ENCODE data around the gene MINK1.
"Not testable (repeated sequence)": the region's sequence is repeated elsewhere in the genome, so short reads cannot be mapped to it uniquely, and the experiment has no call there.

MINK1 gene

DNA sequence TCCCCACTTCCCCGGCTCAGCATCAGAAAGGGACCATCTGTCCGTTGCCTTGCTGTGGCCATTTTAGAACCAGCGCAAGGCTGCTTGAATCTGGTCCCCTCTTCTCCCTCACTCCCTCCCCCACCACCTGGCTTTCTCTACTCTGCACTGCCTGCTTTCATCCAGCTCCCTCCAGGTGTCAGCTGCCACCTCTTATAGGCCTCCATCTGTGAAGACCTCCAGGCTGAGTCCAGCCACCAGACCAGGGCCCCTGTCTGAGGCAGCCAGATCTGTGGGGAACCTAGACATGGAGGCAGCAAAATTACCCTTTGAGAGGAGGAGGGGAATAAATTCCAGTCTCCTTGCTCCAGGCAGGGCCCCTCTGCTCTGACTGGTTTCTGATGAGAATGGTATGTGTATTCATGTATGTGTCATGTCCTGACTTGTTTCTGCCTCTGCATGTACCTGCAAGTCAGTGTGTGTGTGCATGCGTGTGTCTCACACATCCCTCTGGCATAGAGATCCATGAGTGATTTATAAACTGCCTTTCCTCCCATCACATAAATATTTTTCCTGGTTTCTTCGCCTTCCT is 21.1 kb downstream of the MINK1 start:
- H3K79me1 ChIP-seq (ENCODE audit: low read length), result peaks cover 67% of the 10 kb centered on the region
- no peak overlapping the region for H2AFZ ChIP-seq (ENCODE audit: insufficient read depth, low read length, poor library complexity)
- peak overlapping the region; percentile 94 for H3K14ac ChIP-seq (ENCODE audit: low read length)
- H3K4me1 ChIP-seq (ENCODE audit: control insufficient read depth in 1 of 2, insufficient read depth in 2 of 2, low read length in 2 of 2), result peaks cover 52 to 76% of the 10 kb centered on the region in 2 experiments
- no peak overlapping the region for H3K9ac ChIP-seq (ENCODE audit: low read length)
- H2BK5ac ChIP-seq (ENCODE audit: low read depth, low read length, poor library complexity), result peak overlapping the region; percentile 97
- H3K36me3 ChIP-seq (ENCODE audit: control insufficient read depth in 1 of 2, insufficient read depth in 2 of 2, low read length in 2 of 2), result peaks cover 0 to 2% of the 10 kb centered on the region in 2 experiments
- peak overlapping the region; percentile 37 for H3K18ac ChIP-seq (ENCODE audit: low read length)
- H4K12ac ChIP-seq (ENCODE audit: low read depth, low read length), result no peak overlapping the region
- no peaks in the 10 kb centered on the region for H3K9me3 ChIP-seq (ENCODE audit: insufficient read depth, low read depth, low read length)
- H4K8ac ChIP-seq (ENCODE audit: low read depth, low read length), result peak overlapping the region; percentile 3
- peak; percentile 51 to 53 for DNase-seq
- H2BK120ac ChIP-seq (ENCODE audit: insufficient read depth, low read length, poor library complexity), result peak overlapping the region; percentile 96
- no CpG with 5 or more reads among the region's 5 CpGs for WGBS (ENCODE audit: extremely low coverage, insufficient coverage, insufficient read length)
- no peak overlapping the region for H2AK5ac ChIP-seq (ENCODE audit: low read length)
- H4K91ac ChIP-seq (ENCODE audit: low read depth, low read length), result peak overlapping the region; percentile 95
- no peak overlapping the region for H3K4me3 ChIP-seq (ENCODE audit: low read depth, low read length)
- H3K27me3 ChIP-seq (ENCODE audit: insufficient read depth, low read length), result no peaks in the 10 kb centered on the region
- no peak overlapping the region for H3K23ac ChIP-seq (ENCODE audit: low read length)
- H2BK12ac ChIP-seq (ENCODE audit: low read length), result peak overlapping the region; percentile 98
- H3K4ac ChIP-seq (ENCODE audit: low read depth, low read length), result peak overlapping the region; percentile 78
- H3K79me2 ChIP-seq (ENCODE audit: control insufficient read depth, insufficient read depth, low read length, poor library complexity), result peaks cover 21% of the 10 kb centered on the region
- H3K4me2 ChIP-seq (ENCODE audit: low read length), result peak overlapping the region; percentile 2
- H3K27ac ChIP-seq (ENCODE audit: low read depth, low read length), result peak overlapping the region; percentile 95

DNA sequence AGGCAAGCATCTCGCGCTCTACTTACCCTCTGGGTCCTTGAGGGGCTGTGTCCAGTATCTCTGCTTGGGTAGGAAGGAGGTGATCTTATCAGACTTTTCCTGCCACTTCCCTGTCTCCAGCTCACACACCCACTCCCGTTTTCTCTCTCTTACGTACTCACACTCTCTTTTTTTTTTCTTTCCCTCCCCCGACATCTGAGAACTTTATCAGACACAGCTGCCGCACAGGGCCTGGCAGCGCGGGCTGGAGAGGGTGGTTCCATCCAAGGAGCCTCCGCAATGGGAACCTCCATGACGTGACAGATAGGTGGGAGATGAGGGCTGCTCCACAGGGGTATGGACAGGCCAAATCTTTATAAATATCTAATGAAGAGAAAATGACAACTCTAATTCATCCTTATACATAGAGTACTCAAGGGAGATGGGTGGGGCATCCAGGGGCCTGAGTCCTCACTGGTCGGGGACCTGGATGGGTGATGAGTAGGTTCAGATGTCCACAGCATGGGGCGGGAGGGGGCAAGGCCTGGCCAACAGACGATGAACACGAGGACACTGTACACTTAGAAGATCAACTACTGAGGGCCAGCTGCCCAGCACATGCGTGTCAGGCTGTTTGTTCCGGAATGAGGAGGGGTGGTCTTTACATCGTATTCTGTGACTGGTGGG is 23.3 kb downstream of the MINK1 start:
- Histone ChIP-seq H3K4me2 (ENCODE audit: low read length) (no peak overlapping the region), H3K27me3 (ENCODE audit: insufficient read depth, low read length) (no peaks in the 10 kb centered on the region), H3K23ac (ENCODE audit: low read length) (no peak overlapping the region), H2BK5ac (ENCODE audit: low read depth, low read length, poor library complexity) (peak overlapping the region; percentile 65), H3K4ac (ENCODE audit: low read depth, low read length) (peak overlapping the region; percentile 45), H3K4me1 (ENCODE audit: control insufficient read depth in 1 of 2, insufficient read depth in 2 of 2, low read length in 2 of 2) (peaks cover 55 to 67% of the 10 kb centered on the region in 2 experiments), H3K14ac (ENCODE audit: low read length) (peak overlapping the region; percentile 46), H3K36me3 (ENCODE audit: control insufficient read depth in 1 of 2, insufficient read depth in 2 of 2, low read length in 2 of 2) (peaks cover 6 to 17% of the 10 kb centered on the region in 2 experiments), H3K79me2 (ENCODE audit: control insufficient read depth, insufficient read depth, low read length, poor library complexity) (peaks cover 29% of the 10 kb centered on the region), H2AFZ (ENCODE audit: insufficient read depth, low read length, poor library complexity) (peak overlapping the region; percentile 19), H4K8ac (ENCODE audit: low read depth, low read length) (peak overlapping the region; percentile 52), H2AK5ac (ENCODE audit: low read length) (peak overlapping the region; percentile 92), H3K9me3 (ENCODE audit: insufficient read depth, low read depth, low read length) (no peaks in the 10 kb centered on the region), H4K12ac (ENCODE audit: low read depth, low read length) (no peak overlapping the region), H3K18ac (ENCODE audit: low read length) (peak overlapping the region; percentile 67), H2BK120ac (ENCODE audit: insufficient read depth, low read length, poor library complexity) (peak overlapping the region; percentile 56), H2BK12ac (ENCODE audit: low read length) (peak overlapping the region; percentile 80), H3K27ac (ENCODE audit: low read depth, low read length) (peak overlapping the region; percentile 55), H3K4me3 (ENCODE audit: low read depth, low read length) (no peak overlapping the region), H3K79me1 (ENCODE audit: low read length) (peaks cover 62% of the 10 kb centered on the region), H3K9ac (ENCODE audit: low read length) (no peak overlapping the region), H4K91ac (ENCODE audit: low read depth, low read length) (peak overlapping the region; percentile 37)
- WGBS (ENCODE audit: extremely low coverage, insufficient coverage, insufficient read length), result 96% methylated on average over 3 of the region's 17 CpGs
- DNase-seq, result no peak

DNA sequence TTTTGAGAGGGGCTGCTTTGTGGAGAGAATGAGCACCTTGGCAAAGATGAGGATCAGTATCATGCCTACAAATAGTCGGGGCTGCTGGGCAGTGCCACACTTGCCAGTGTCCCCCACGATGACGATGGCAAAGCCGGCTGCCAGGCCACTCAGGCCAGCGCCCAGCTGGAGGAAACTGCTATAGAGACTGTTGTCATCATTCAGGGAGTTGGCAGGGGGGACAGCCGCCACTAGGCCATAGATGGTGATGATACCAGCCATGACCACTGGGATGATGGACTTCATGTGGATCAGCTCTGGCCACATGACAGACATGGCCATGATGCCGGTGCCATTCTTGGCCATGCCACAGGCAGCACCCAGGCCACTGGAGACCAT is 23.8 kb downstream of the MINK1 start:
- WGBS (ENCODE audit: extremely low coverage, insufficient coverage, insufficient read length), result no CpG with 5 or more reads among the region's 7 CpGs

DNA sequence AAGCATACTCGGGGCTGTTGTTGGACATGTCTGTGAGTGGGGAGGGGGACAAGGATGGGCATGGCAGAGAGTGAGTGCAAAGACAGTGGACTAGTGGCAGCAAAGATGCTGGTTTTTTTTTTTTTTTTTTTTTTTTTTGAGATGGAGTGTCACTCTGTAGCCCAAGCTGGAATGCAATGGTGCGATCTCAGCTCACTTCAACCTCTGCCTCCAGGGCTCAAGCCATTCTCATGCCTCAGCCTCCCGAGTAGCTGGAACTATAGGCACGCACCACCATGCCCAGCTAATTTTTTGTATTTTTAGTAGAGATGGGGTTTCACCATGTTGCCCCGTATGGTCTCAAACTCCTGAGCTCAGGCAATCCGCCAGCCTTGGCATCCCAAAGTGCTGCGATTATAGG is 24.2 kb downstream of the MINK1 start:
- not testable (repeated sequence) for H3K23ac ChIP-seq (ENCODE audit: low read length); H3K4me2 ChIP-seq (ENCODE audit: low read length); H3K9ac ChIP-seq (ENCODE audit: low read length); H3K9me3 ChIP-seq (ENCODE audit: insufficient read depth, low read depth, low read length); H3K27me3 ChIP-seq (ENCODE audit: insufficient read depth, low read length); H4K12ac ChIP-seq (ENCODE audit: low read depth, low read length); H3K4me3 ChIP-seq (ENCODE audit: low read depth, low read length)
- H3K79me2 ChIP-seq (ENCODE audit: control insufficient read depth, insufficient read depth, low read length, poor library complexity), result peaks cover 27% of the 10 kb centered on the region
- no CpG with 5 or more reads among the region's 7 CpGs for WGBS (ENCODE audit: extremely low coverage, insufficient coverage, insufficient read length)
- H4K91ac ChIP-seq (ENCODE audit: low read depth, low read length), result peak overlapping the region; percentile 91
- peak overlapping the region; percentile 60 for H2BK120ac ChIP-seq (ENCODE audit: insufficient read depth, low read length, poor library complexity)
- peak; percentile 66 to 80 for DNase-seq
- peak overlapping the region; percentile 95 for H2BK5ac ChIP-seq (ENCODE audit: low read depth, low read length, poor library complexity)
- H4K8ac ChIP-seq (ENCODE audit: low read depth, low read length), result peak overlapping the region; percentile 11
- peaks cover 6 to 20% of the 10 kb centered on the region in 2 experiments for H3K36me3 ChIP-seq (ENCODE audit: control insufficient read depth in 1 of 2, insufficient read depth in 2 of 2, low read length in 2 of 2)
- H2AFZ ChIP-seq (ENCODE audit: insufficient read depth, low read length, poor library complexity), result peak overlapping the region; percentile 17
- H3K18ac ChIP-seq (ENCODE audit: low read length), result peak overlapping the region; percentile 20
- H3K79me1 ChIP-seq (ENCODE audit: low read length), result peaks cover 59% of the 10 kb centered on the region
- H3K27ac ChIP-seq (ENCODE audit: low read depth, low read length), result peak overlapping the region; percentile 87
- peak overlapping the region; percentile 57 for H3K14ac ChIP-seq (ENCODE audit: low read length)
- peak overlapping the region; percentile 83 for H2BK12ac ChIP-seq (ENCODE audit: low read length)
- peaks cover 50 to 63% of the 10 kb centered on the region in 2 experiments for H3K4me1 ChIP-seq (ENCODE audit: control insufficient read depth in 1 of 2, insufficient read depth in 2 of 2, low read length in 2 of 2)
- peak overlapping the region; percentile 83 for H2AK5ac ChIP-seq (ENCODE audit: low read length)
- peak overlapping the region; percentile 18 for H3K4ac ChIP-seq (ENCODE audit: low read depth, low read length)

More for the DNA sequence above, 23.8 kb downstream of the MINK1 start:
- Histone ChIP-seq H3K4ac (ENCODE audit: low read depth, low read length) (peak overlapping the region; percentile 45), H3K14ac (ENCODE audit: low read length) (peak overlapping the region; percentile 54), H2BK5ac (ENCODE audit: low read depth, low read length, poor library complexity) (peak overlapping the region; percentile 65), H2AK5ac (ENCODE audit: low read length) (peak overlapping the region; percentile 78), H2AFZ (ENCODE audit: insufficient read depth, low read length, poor library complexity) (no peak overlapping the region), H4K91ac (ENCODE audit: low read depth, low read length) (peak overlapping the region; percentile 37), H3K23ac (ENCODE audit: low read length) (no peak overlapping the region), H3K79me1 (ENCODE audit: low read length) (peaks cover 60% of the 10 kb centered on the region), H3K79me2 (ENCODE audit: control insufficient read depth, insufficient read depth, low read length, poor library complexity) (peaks cover 27% of the 10 kb centered on the region), H3K27me3 (ENCODE audit: insufficient read depth, low read length) (no peaks in the 10 kb centered on the region), H3K27ac (ENCODE audit: low read depth, low read length) (peak overlapping the region; percentile 87), H3K4me2 (ENCODE audit: low read length) (no peak overlapping the region), H4K8ac (ENCODE audit: low read depth, low read length) (peak overlapping the region; percentile 52), H3K9ac (ENCODE audit: low read length) (no peak overlapping the region), H4K12ac (ENCODE audit: low read depth, low read length) (no peak overlapping the region), H3K18ac (ENCODE audit: low read length) (peak overlapping the region; percentile 20), H3K4me1 (ENCODE audit: control insufficient read depth in 1 of 2, insufficient read depth in 2 of 2, low read length in 2 of 2) (peaks cover 51 to 65% of the 10 kb centered on the region in 2 experiments), H2BK120ac (ENCODE audit: insufficient read depth, low read length, poor library complexity) (peak overlapping the region; percentile 56), H3K4me3 (ENCODE audit: low read depth, low read length) (no peak overlapping the region), H3K9me3 (ENCODE audit: insufficient read depth, low read depth, low read length) (no peaks in the 10 kb centered on the region), H2BK12ac (ENCODE audit: low read length) (peak overlapping the region; percentile 56), H3K36me3 (ENCODE audit: control insufficient read depth in 1 of 2, insufficient read depth in 2 of 2, low read length in 2 of 2) (peaks cover 6 to 20% of the 10 kb centered on the region in 2 experiments)
- no peak for DNase-seq

Data from trophoblast cell (in vitro differentiated cells and primary cell).